Gastroesophageal sphincter (tissue), 3 donors: Measurements from ENCODE around the gene FAM13A.

Experiments used
- CTCF ChIP-seq, 4 experiments: fragments of 200-600 bp in 2 of 4; fragments of 450-650 bp in 2 of 4; sonication (generic) in 1 of 4; IDR thresholded peaks; one replicate each; pipeline ENCODE4 v1.5.1; 2017 to 2019; ENCODE audit warnings: antibody characterized with exemption in 4 of 4, mild to moderate bottlenecking in 2 of 4, moderate library complexity in 2 of 4
- EP300 ChIP-seq: sonication (generic); formaldehyde crosslinking; IDR thresholded peaks from one replicate; pipeline ENCODE4 v1.6.1; 2017; ENCODE audit warnings: antibody characterized with exemption, mild to moderate bottlenecking
- POLR2A ChIP-seq, 2 donors: fragments of 450-650 bp; IDR thresholded peaks; one replicate each; pipeline ENCODE4 v1.6.1; 2017; ENCODE audit warnings: antibody characterized with exemption in 2 of 2, mild to moderate bottlenecking in 2 of 2, moderate library complexity in 1 of 2
- POLR2AphosphoS5 ChIP-seq: sonication (generic); formaldehyde crosslinking; IDR thresholded peaks from one replicate; pipeline ENCODE4 v1.6.1; 2017; ENCODE audit warnings: antibody characterized with exemption

- TF ChIP-seq POLR2A (IDR thresholded peaks at IDR 0.05), result no peak
- no peak for TF ChIP-seq EP300
- no peak for TF ChIP-seq POLR2AphosphoS5
- no peak for TF ChIP-seq CTCF (IDR thresholded peaks at IDR 0.05)
These were observed 186.6 kb downstream of the FAM13A start for GRCh38 chr4:88870428-88870827.
